Adrenal gland (tissue), 5 donors: ENCODE results near the gene ACSL5.

Experiments
- POLR2A ChIP-seq, 2 donors: fragments of 450-650 bp; IDR thresholded peaks; one replicate each; pipeline ENCODE4 v1.6.1; 2017; ENCODE audit warnings: antibody characterized with exemption in 2 of 2, mild to moderate bottlenecking in 2 of 2, moderate library complexity in 1 of 2
- TF ChIP-seq, protein P1 (sequence below), 6 experiments: fragments of 450-650 bp in 4 of 6; fragments of 200-600 bp in 2 of 6; sonication (generic) in 1 of 6; IDR thresholded peaks; 1 replicate in 5 of 6; 2 replicates in 1 of 6; pipeline versions ENCODE4 v1.5.1 to v1.8.0; 2016 to 2021; ENCODE audit warnings: antibody characterized with exemption in 6 of 6, mild to moderate bottlenecking in 2 of 6, moderate library complexity in 1 of 6
- donor health status: DM: no; HTN: no; CAD: no.

DNA sequence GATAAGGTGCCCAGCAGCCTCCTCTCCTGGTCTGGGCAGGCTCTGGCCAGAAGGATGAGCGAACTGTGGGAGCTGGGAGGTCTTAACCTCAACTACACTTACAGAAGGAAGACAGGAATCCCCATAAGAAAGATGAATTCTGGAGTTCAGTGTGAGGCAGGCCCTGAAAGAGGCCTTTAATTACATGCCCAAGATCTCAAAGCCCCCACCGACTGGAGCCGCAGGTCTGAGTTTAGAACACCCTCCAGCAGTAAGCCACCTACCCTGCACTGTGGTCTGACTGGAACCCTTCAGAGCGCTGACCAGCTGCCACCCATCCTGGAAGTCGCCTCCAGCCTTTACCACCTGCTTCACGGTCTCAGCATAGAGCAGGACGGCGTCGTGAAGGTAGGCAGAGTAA is 28.2 kb upstream of the ACSL5 start:
- TF ChIP-seq, protein P1, sequence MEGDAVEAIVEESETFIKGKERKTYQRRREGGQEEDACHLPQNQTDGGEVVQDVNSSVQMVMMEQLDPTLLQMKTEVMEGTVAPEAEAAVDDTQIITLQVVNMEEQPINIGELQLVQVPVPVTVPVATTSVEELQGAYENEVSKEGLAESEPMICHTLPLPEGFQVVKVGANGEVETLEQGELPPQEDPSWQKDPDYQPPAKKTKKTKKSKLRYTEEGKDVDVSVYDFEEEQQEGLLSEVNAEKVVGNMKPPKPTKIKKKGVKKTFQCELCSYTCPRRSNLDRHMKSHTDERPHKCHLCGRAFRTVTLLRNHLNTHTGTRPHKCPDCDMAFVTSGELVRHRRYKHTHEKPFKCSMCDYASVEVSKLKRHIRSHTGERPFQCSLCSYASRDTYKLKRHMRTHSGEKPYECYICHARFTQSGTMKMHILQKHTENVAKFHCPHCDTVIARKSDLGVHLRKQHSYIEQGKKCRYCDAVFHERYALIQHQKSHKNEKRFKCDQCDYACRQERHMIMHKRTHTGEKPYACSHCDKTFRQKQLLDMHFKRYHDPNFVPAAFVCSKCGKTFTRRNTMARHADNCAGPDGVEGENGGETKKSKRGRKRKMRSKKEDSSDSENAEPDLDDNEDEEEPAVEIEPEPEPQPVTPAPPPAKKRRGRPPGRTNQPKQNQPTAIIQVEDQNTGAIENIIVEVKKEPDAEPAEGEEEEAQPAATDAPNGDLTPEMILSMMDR (IDR thresholded peaks at IDR 0.05): no peak
- no peak for TF ChIP-seq POLR2A (IDR thresholded peaks at IDR 0.05)
